ENCODE results near the gene USP21. TPM values are rescaled to one million over a fixed set of nuclear protein-coding genes. Genes with fewer than 3 reads are reported as not detected.

The USP21 gene
- total RNA-seq, 3 donors from 2014 or later (not counting 1 experiment from before 2014, with no cell fraction given), result 31.6 to 40.3 (median 35.3) TPM

GRCh38 chr1:161164901-161165610, 5.8 kb downstream of the USP21 start:
- Histone ChIP-seq H3K36me3 (ENCODE audit: control insufficient read depth, insufficient read depth, low read length) (peaks cover 17% of the 10 kb centered on the region), H3K4me1 (ENCODE audit: control insufficient read depth, insufficient read depth, low read length) (peaks cover 34% of the 10 kb centered on the region), H3K27me3 (ENCODE audit: control insufficient read depth, insufficient read depth, low read length) (no peaks in the 10 kb centered on the region), H3K9me3 (ENCODE audit: control insufficient read depth, insufficient read depth, low read length) (no peaks in the 10 kb centered on the region), H3K27ac (ENCODE audit: low read length) (peak overlapping the region; percentile 89), H3K4me3 (ENCODE audit: low read length) (peak overlapping the region; percentile 69)
- no peak for TF ChIP-seq CTCF (IDR thresholded peaks at IDR 0.05)
- 93% methylated on average over 11 of the region's 14 CpGs for WGBS (ENCODE audit: insufficient coverage)
- ATAC-seq, result no peak
- no peak for DNase-seq
- Mint-ChIP-seq H3K9me3 (no peaks in the 10 kb centered on the region), H3K4me3 (peak overlapping the region; percentile 72), H3K27ac (peak overlapping the region; percentile 97 to 98), H3K4me1 (peaks cover 33 to 58% of the 10 kb centered on the region in 2 donors), H3K27me3 (ENCODE audit: low read depth in 2 of 2) (no peaks in the 10 kb centered on the region), H3K36me3 (no peaks in the 10 kb centered on the region)
- intact Hi-C loops (cut with micrococcal nuclease), result loop anchor here (5.0 kb wide), 1 partner anchor 37 kb away; the partner anchor contains the start of gene NDUFS2

DNA sequence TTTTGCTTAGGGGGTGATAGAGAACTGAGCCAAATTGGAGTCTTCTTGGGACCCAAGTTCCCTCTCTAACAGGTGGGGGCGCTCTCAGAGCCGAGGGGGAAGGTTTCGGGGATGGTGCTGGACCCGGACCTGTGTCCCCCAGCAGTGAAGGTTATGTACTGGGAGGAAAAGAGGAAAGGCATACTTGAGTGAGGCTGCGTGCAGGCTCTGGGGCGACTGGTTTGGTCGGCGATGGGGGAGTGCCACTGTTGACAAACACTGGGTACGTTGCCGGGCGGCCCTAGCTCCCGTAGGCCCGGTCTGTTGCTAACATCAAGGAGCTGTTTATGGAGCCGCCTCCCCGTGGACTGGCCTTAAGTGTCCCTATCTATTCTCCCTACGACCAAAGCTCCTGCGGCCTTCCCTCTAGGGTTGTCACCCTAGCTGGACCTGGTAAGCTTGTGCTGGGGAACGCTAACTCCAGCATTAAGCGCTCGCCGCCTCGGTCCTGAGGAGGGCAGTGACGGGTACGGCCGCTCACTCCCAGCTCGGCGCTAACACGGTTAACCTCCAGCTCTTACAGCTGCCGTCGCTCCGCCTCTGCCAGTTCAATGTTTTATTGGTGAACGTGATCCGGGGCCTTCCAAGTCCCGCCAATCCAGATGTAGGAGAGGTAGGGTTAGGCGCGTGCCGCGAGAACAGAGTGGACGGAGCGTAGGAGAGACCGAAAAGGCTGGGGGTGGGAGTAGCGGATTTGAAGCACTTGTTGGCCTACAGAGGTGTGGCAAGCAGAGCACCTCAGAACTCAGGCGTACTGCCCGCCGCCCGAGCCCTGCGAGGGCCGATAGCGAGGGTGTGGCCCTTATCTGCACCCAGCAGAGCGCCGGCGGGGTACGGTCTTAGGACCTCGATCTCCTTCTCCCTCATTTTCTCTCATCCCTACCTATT, 6.7 kb downstream of the USP21 start, which contains the start of gene PPOX:
Gene PPOX (plus strand): TSS at position 685 of the 927 bp plus-strand sequence. CDS start 422 bp downstream, outside the sequence.
- no peaks in the 10 kb centered on the region for H3K9me3 Mint-ChIP-seq
- DNase-seq, result peak; percentile 89 to 97
- peaks cover 4% of the 10 kb centered on the region for H3K36me3 Mint-ChIP-seq
- peak within 1 kb of the TSS; percentile 93 for H3K4me3 Mint-ChIP-seq
- H3K27ac Mint-ChIP-seq, result peak within 1 kb of the TSS; percentile 97 to 98
- Histone ChIP-seq H3K36me3 (ENCODE audit: control insufficient read depth, insufficient read depth, low read length) (peaks cover 26% of the 10 kb centered on the region), H3K27ac (ENCODE audit: low read length) (peak within 1 kb of the TSS; percentile 89), H3K4me3 (ENCODE audit: low read length) (peak within 1 kb of the TSS; percentile 69), H3K4me1 (ENCODE audit: control insufficient read depth, insufficient read depth, low read length) (peaks cover 26% of the 10 kb centered on the region), H3K9me3 (ENCODE audit: control insufficient read depth, insufficient read depth, low read length) (no peaks in the 10 kb centered on the region), H3K27me3 (ENCODE audit: control insufficient read depth, insufficient read depth, low read length) (no peaks in the 10 kb centered on the region)
- peak; percentile 88 to 97 (median 91) for ATAC-seq
- H3K4me1 Mint-ChIP-seq, result peaks cover 25 to 51% of the 10 kb centered on the region in 2 donors
- H3K27me3 Mint-ChIP-seq (ENCODE audit: low read depth in 2 of 2), result no peaks in the 10 kb centered on the region
- peak; percentile 44 for TF ChIP-seq CTCF (IDR thresholded peaks at IDR 0.05)
- intact Hi-C loops (cut with micrococcal nuclease), result loop anchor here (1.0 to 5.0 kb wide), 5 partner anchors 11 to 36 kb away; partner anchors contain the start of genes B4GALT3, DEDD, NDUFS2 and UFC1
- WGBS (ENCODE audit: insufficient coverage), result under 1% methylated on average over 53 of the region's 54 CpGs

DNA sequence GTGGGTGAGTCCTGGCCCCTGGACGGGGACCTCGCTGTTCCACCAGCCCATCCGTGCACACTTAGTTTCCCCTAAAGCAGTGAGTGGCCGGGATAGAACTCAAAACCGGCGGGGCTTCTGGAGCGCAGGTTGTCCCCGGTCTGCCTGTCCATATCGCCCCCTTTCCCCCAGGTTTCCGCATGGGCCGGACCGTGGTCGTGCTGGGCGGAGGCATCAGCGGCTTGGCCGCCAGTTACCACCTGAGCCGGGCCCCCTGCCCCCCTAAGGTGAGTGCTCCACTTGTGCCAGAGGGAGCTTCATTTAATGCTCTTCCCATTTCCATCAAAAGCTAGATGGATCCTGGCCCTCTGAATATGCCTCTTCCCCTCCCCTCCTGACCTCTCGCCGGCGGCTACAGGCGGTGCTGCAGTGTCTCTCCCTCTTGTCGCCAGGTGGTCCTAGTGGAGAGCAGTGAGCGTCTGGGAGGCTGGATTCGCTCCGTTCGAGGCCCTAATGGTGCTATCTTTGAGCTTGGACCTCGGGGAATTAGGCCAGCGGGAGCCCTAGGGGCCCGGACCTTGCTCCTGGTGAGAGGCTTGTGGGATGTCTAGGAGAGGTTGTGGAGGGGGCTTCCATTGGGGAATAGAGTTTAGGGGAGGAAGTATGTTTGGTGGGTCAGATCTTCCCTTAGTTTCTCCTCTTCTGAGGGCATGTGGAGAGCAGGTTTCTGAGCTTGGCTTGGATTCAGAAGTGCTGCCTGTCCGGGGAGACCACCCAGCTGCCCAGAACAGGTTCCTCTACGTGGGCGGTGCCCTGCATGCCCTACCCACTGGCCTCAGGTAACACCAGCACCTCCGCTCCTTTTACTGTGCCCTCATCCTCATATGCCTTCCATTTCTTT, 7.6 kb downstream of the USP21 start:
- Histone ChIP-seq H3K9me3 (ENCODE audit: control insufficient read depth, insufficient read depth, low read length) (no peaks in the 10 kb centered on the region), H3K27me3 (ENCODE audit: control insufficient read depth, insufficient read depth, low read length) (no peaks in the 10 kb centered on the region), H3K27ac (ENCODE audit: low read length) (peak overlapping the region; percentile 89), H3K36me3 (ENCODE audit: control insufficient read depth, insufficient read depth, low read length) (peaks cover 35% of the 10 kb centered on the region), H3K4me3 (ENCODE audit: low read length) (peak overlapping the region; percentile 69), H3K4me1 (ENCODE audit: control insufficient read depth, insufficient read depth, low read length) (peaks cover 26% of the 10 kb centered on the region)
- H3K27ac Mint-ChIP-seq, result peak overlapping the region; percentile 97 to 98
- H3K36me3 Mint-ChIP-seq, result peaks cover 7% of the 10 kb centered on the region
- TF ChIP-seq CTCF (IDR thresholded peaks at IDR 0.05), result no peak
- 10% methylated on average over 33 of the region's 33 CpGs for WGBS (ENCODE audit: insufficient coverage)
- DNase-seq (no peak), ATAC-seq (no peak)
- peak overlapping the region; percentile 93 for H3K4me3 Mint-ChIP-seq
- no peaks in the 10 kb centered on the region for H3K27me3 Mint-ChIP-seq (ENCODE audit: low read depth in 2 of 2)
- intact Hi-C loops (cut with micrococcal nuclease), result loop anchor here (1.0 to 5.0 kb wide), 5 partner anchors 10 to 35 kb away; partner anchors contain the start of genes B4GALT3, DEDD, NDUFS2 and UFC1
- H3K9me3 Mint-ChIP-seq, result no peaks in the 10 kb centered on the region
- H3K4me1 Mint-ChIP-seq, result peaks cover 25 to 50% of the 10 kb centered on the region in 2 donors
